ENCODE measurements around the gene CCDC200. TPM values are rescaled to one million over a fixed set of nuclear protein-coding genes. Genes with fewer than 3 reads are reported as not detected.
"Not testable (repeated sequence)": the region's sequence is repeated elsewhere in the genome, so short reads cannot be mapped to it uniquely, and the experiment has no call there.

Gene CCDC200
- total RNA-seq, 2 experiments from 2014 or later: not detected

GRCh38 chr17:43212641-43213490 is 15.6 kb downstream of the CCDC200 start:
- Mint-ChIP-seq H3K4me1 (ENCODE audit: low read depth) (peaks cover 40% of the 10 kb centered on the region), H3K9me3 (ENCODE audit: insufficient read depth) (no peaks in the 10 kb centered on the region), H3K36me3 (ENCODE audit: low read depth) (peaks cover 28% of the 10 kb centered on the region), H3K27ac (peak overlapping the region; percentile 82), H3K27me3 (ENCODE audit: low read depth) (no peaks in the 10 kb centered on the region), H3K4me3 (peak overlapping the region; percentile 90)
- ATAC-seq: no peak
- POLR2A ChIA-PET: interaction anchor here (1.3 to 11.7 kb wide), 6 partner anchors 11 to 148 kb away, joined by 4 to 253 read pairs (median 8); partner anchors contain the start of genes BRCA1 and NBR1
- CTCF ChIA-PET: interaction anchor here (0.7 to 1.9 kb wide), 11 partner anchors 9 to 103 kb away, joined by 3 to 16 read pairs (median 5); partner anchors contain the start of gene NBR1
- no peak for DNase-seq

- peak within 1 kb of the TSS; percentile 82 for H3K27ac Mint-ChIP-seq
- no peaks in the 10 kb centered on the region for H3K27me3 Mint-ChIP-seq (ENCODE audit: low read depth)
- no peaks in the 10 kb centered on the region for H3K9me3 Mint-ChIP-seq (ENCODE audit: insufficient read depth)
- peaks cover 20% of the 10 kb centered on the region for H3K36me3 Mint-ChIP-seq (ENCODE audit: low read depth)
- ChIA-PET POLR2A (interaction anchor here (0.6 to 11.7 kb wide), 18 partner anchors 11 to 283 kb away, joined by 3 to 253 read pairs (median 5); partner anchors contain the start of genes BRCA1, NBR1, PTGES3L and RUNDC1), CTCF (interaction anchor here (0.6 to 1.9 kb wide), 14 partner anchors 9 to 271 kb away, joined by 3 to 16 read pairs (median 4); partner anchors contain the start of genes NBR1 and RPL27)
- H3K4me3 Mint-ChIP-seq: peak within 1 kb of the TSS; percentile 90
- peak; percentile 83 for DNase-seq
- peak; percentile 95 for ATAC-seq
- H3K4me1 Mint-ChIP-seq (ENCODE audit: low read depth): peaks cover 30% of the 10 kb centered on the region
These were observed 16.7 kb downstream of the CCDC200 start, which contains the start of gene TMEM106A for GRCh38 chr17:43211480-43212402. TSS of gene TMEM106A (plus strand) at chr17:43211875. CDS start at chr17:43213042, 1,167 bp downstream.

GRCh38 chr17:43211123-43211479 is 17.3 kb downstream of the CCDC200 start:
- no peaks in the 10 kb centered on the region for H3K27me3 Mint-ChIP-seq (ENCODE audit: low read depth)
- POLR2A ChIA-PET: interaction anchor here (0.6 to 11.7 kb wide), 14 partner anchors 11 to 231 kb away, joined by 3 to 253 read pairs (median 4); partner anchors contain the start of genes BRCA1, NBR1, PTGES3L and RUNDC1
- CTCF ChIA-PET: interaction anchor here (0.7 to 1.9 kb wide), 8 partner anchors 8 to 213 kb away, joined by 3 to 16 read pairs (median 4); partner anchors contain the start of gene RPL27
- H3K4me3 Mint-ChIP-seq: peak overlapping the region; percentile 90
- H3K4me1 Mint-ChIP-seq (ENCODE audit: low read depth): peaks cover 29% of the 10 kb centered on the region
- ATAC-seq: no peak
- H3K9me3 Mint-ChIP-seq (ENCODE audit: insufficient read depth): no peaks in the 10 kb centered on the region
- DNase-seq: no peak
- peak overlapping the region; percentile 82 for H3K27ac Mint-ChIP-seq
- H3K36me3 Mint-ChIP-seq (ENCODE audit: low read depth): peaks cover 19% of the 10 kb centered on the region

- Mint-ChIP-seq H3K4me1 (ENCODE audit: low read depth) (peaks cover 29% of the 10 kb centered on the region), H3K4me3 (peak overlapping the region; percentile 90), H3K9me3 (ENCODE audit: insufficient read depth) (no peaks in the 10 kb centered on the region), H3K27me3 (ENCODE audit: low read depth) (no peaks in the 10 kb centered on the region), H3K36me3 (ENCODE audit: low read depth) (peaks cover 15% of the 10 kb centered on the region), H3K27ac (peak overlapping the region; percentile 82)
- ATAC-seq (no peak), DNase-seq (no peak)
- ChIA-PET CTCF (interaction anchor here (1.2 kb wide), 1 partner anchor 19 kb away, joined by 4 read pairs; no protein-coding TSS in a partner anchor), POLR2A (interaction anchor here (0.6 to 11.7 kb wide), 8 partner anchors 12 to 231 kb away, joined by 3 to 253 read pairs (median 4); partner anchors contain the start of genes NBR1, PTGES3L and RUNDC1)
These were observed 17.8 kb downstream of the CCDC200 start for GRCh38 chr17:43210576-43210975.

- POLR2A ChIA-PET; H3K9me3 Mint-ChIP-seq (ENCODE audit: insufficient read depth); H3K27me3 Mint-ChIP-seq (ENCODE audit: low read depth); ATAC-seq; H3K4me1 Mint-ChIP-seq (ENCODE audit: low read depth); H3K27ac Mint-ChIP-seq; H3K4me3 Mint-ChIP-seq; DNase-seq: not testable (repeated sequence)
- peaks cover 39% of the 10 kb centered on the region for H3K36me3 Mint-ChIP-seq (ENCODE audit: low read depth)
- CTCF ChIA-PET: interaction anchor here (1.0 to 1.1 kb wide), 2 partner anchors 9 to 107 kb away, joined by 3 read pairs; partner anchors contain the start of gene TMEM106A
These were observed 25.4 kb downstream of the CCDC200 start for GRCh38 chr17:43203013-43203412.

- no peaks in the 10 kb centered on the region for H3K4me1 Mint-ChIP-seq (ENCODE audit: low read depth)
- H3K36me3 Mint-ChIP-seq (ENCODE audit: low read depth): peaks cover 51% of the 10 kb centered on the region
- no peak for DNase-seq
- POLR2A ChIA-PET: interaction anchor here (0.9 to 2.1 kb wide), 2 partner anchors 29 to 115 kb away, joined by 3 to 17 read pairs; no protein-coding TSS in a partner anchor
- CTCF ChIA-PET: interaction anchor here (1.2 to 2.3 kb wide), 4 partner anchors 12 to 115 kb away, joined by 3 to 8 read pairs (median 5); partner anchors contain the start of genes NBR1 and TMEM106A
- ATAC-seq: no peak
- H3K9me3 Mint-ChIP-seq (ENCODE audit: insufficient read depth): no peaks in the 10 kb centered on the region
- H3K4me3 Mint-ChIP-seq: no peak overlapping the region
- H3K27ac Mint-ChIP-seq: no peak overlapping the region
- H3K27me3 Mint-ChIP-seq (ENCODE audit: low read depth): no peaks in the 10 kb centered on the region
These were observed 28.3 kb downstream of the CCDC200 start for GRCh38 chr17:43200127-43200526.

GRCh38 chr17:43199633-43200032 is 28.8 kb downstream of the CCDC200 start:
- peaks cover 55% of the 10 kb centered on the region for H3K36me3 Mint-ChIP-seq (ENCODE audit: low read depth)
- H3K4me3 Mint-ChIP-seq: no peak overlapping the region
- H3K9me3 Mint-ChIP-seq (ENCODE audit: insufficient read depth): no peaks in the 10 kb centered on the region
- ChIA-PET CTCF (interaction anchor here (1.1 to 2.3 kb wide), 6 partner anchors 12 to 116 kb away, joined by 3 to 8 read pairs (median 3); partner anchors contain the start of genes NBR1 and TMEM106A), POLR2A (interaction anchor here (0.8 to 2.1 kb wide), 3 partner anchors 28 to 116 kb away, joined by 3 to 17 read pairs (median 4); partner anchors contain the start of gene NBR1)
- ATAC-seq (no peak), DNase-seq (no peak)
- no peaks in the 10 kb centered on the region for H3K4me1 Mint-ChIP-seq (ENCODE audit: low read depth)
- no peak overlapping the region for H3K27ac Mint-ChIP-seq
- no peaks in the 10 kb centered on the region for H3K27me3 Mint-ChIP-seq (ENCODE audit: low read depth)

GRCh38 chr17:43193251-43193650 is 35.2 kb downstream of the CCDC200 start:
- ChIA-PET POLR2A (interaction anchor here (1.0 kb wide), 1 partner anchor 21 kb away, joined by 3 read pairs; no protein-coding TSS in a partner anchor), CTCF (no interaction called here)
- no peak overlapping the region for H3K27ac Mint-ChIP-seq
- no peak for DNase-seq
- no peak for ATAC-seq
- H3K9me3 Mint-ChIP-seq (ENCODE audit: insufficient read depth): no peaks in the 10 kb centered on the region
- H3K27me3 Mint-ChIP-seq (ENCODE audit: low read depth): no peaks in the 10 kb centered on the region
- no peaks in the 10 kb centered on the region for H3K4me1 Mint-ChIP-seq (ENCODE audit: low read depth)
- peaks cover 64% of the 10 kb centered on the region for H3K36me3 Mint-ChIP-seq (ENCODE audit: low read depth)
- H3K4me3 Mint-ChIP-seq: no peak overlapping the region

- CTCF ChIA-PET; H3K9me3 Mint-ChIP-seq (ENCODE audit: insufficient read depth); DNase-seq; H3K4me1 Mint-ChIP-seq (ENCODE audit: low read depth); H3K27me3 Mint-ChIP-seq (ENCODE audit: low read depth); ATAC-seq; H3K27ac Mint-ChIP-seq; H3K4me3 Mint-ChIP-seq: not testable (repeated sequence)
- peaks cover 40% of the 10 kb centered on the region for H3K36me3 Mint-ChIP-seq (ENCODE audit: low read depth)
- POLR2A ChIA-PET: interaction anchor here (0.7 kb wide), 1 partner anchor 62 kb away, joined by 3 read pairs; the partner anchor contains the start of gene BRCA1
These were observed 41.8 kb downstream of the CCDC200 start for GRCh38 chr17:43186656-43187055.

- Mint-ChIP-seq H3K36me3 (ENCODE audit: low read depth) (peaks cover 24% of the 10 kb centered on the region), H3K27ac (no peak overlapping the region), H3K4me1 (ENCODE audit: low read depth) (no peaks in the 10 kb centered on the region), H3K9me3 (ENCODE audit: insufficient read depth) (no peaks in the 10 kb centered on the region), H3K27me3 (ENCODE audit: low read depth) (no peaks in the 10 kb centered on the region), H3K4me3 (no peak overlapping the region)
- no peak for DNase-seq
- ChIA-PET CTCF (interaction anchor here (1.4 kb wide), 1 partner anchor 12 kb away, joined by 4 read pairs; no protein-coding TSS in a partner anchor), POLR2A (interaction anchor here (1.8 kb wide), 1 partner anchor 12 kb away, joined by 6 read pairs; the partner anchor contains the start of gene NBR1)
- ATAC-seq: no peak
These were observed 44.5 kb downstream of the CCDC200 start for GRCh38 chr17:43183921-43184320.
